IgD-negative memory B cell (primary cell): ENCODE measurements around the gene TRAP1. TPM values are rescaled to one million over a fixed set of nuclear protein-coding genes. Genes with fewer than 3 reads are reported as not detected.
A peak's percentile ranks its signal among the peaks of the same experiment; 100 is the strongest.
"Not testable (repeated sequence)": the region's sequence is repeated elsewhere in the genome, so short reads cannot be mapped to it uniquely, and the experiment has no call there.

Experiments
- H3K27ac Mint-ChIP-seq, 3 donors: one replicate each; pipeline ENCODE4 v1.8.0; 2020 to 2022; ENCODE audit warnings: mild to moderate bottlenecking in 3 of 3, mixed read lengths in 3 of 3, moderate library complexity in 1 of 3
- H3K27me3 Mint-ChIP-seq: one replicate; pipeline ENCODE4 v1.8.0; 2021; ENCODE audit warnings: mixed read lengths
- H3K36me3 Mint-ChIP-seq: one replicate; pipeline ENCODE4 v1.8.0; 2020; ENCODE audit warnings: mild to moderate bottlenecking, mixed read lengths
- H3K4me1 Mint-ChIP-seq, 3 donors: one replicate each; pipeline ENCODE4 v1.8.0; 2020 to 2022; ENCODE audit warnings: mixed read lengths in 3 of 3, mild to moderate bottlenecking in 1 of 3
- H3K4me3 Mint-ChIP-seq, 4 donors: one replicate each; pipeline ENCODE4 v1.8.0; 2020 to 2022; ENCODE audit warnings: mild to moderate bottlenecking in 4 of 4, mixed read lengths in 4 of 4, moderate library complexity in 3 of 4
- H3K9me3 Mint-ChIP-seq, 3 donors: one replicate each; pipeline ENCODE4 v1.8.0; 2020 to 2021; ENCODE audit warnings: mixed read lengths in 3 of 3, mild to moderate bottlenecking in 1 of 3
- polyA plus RNA-seq: library from polyadenylated mRNA; unstranded; fragments of 300-500 nt; fragmentation: Illumina TruSeq; gene quantifications from one replicate; pipeline ENCODE4 v1.2.3, GENCODE V29; 2021

TRAP1 gene
- polyA plus RNA-seq, 1 donor from 2014 or later, result 62.7 TPM

GRCh38 chr16:3730161-3731125, 13.1 kb upstream of the TRAP1 start:
- Mint-ChIP-seq H3K27ac (peak overlapping the region in 1 of 3 donors; percentile 93), H3K4me3 (no peak overlapping the region), H3K9me3 (no peaks in the 10 kb centered on the region), H3K4me1 (no peaks in the 10 kb centered on the region), H3K36me3 (peaks cover 8% of the 10 kb centered on the region), H3K27me3 (no peaks in the 10 kb centered on the region)

- H3K4me1 Mint-ChIP-seq, result no peaks in the 10 kb centered on the region
These were observed 12.1 kb upstream of the TRAP1 start for GRCh38 chr16:3729161-3730112.

GRCh38 chr16:3728424-3729160, 11.3 kb upstream of the TRAP1 start:
- Mint-ChIP-seq H3K4me1 (no peaks in the 10 kb centered on the region), H3K4me3 (no peak overlapping the region), H3K36me3 (peaks cover 5% of the 10 kb centered on the region), H3K27ac (peak overlapping the region in 2 of 3 donors; percentile 45 to 57), H3K9me3 (no peaks in the 10 kb centered on the region), H3K27me3 (no peaks in the 10 kb centered on the region)

More at GRCh38 chr16:3729161-3730112, 12.1 kb upstream of the TRAP1 start:
- Mint-ChIP-seq H3K27ac (peak overlapping the region; percentile 45 to 93 (median 71)), H3K36me3 (peaks cover 5% of the 10 kb centered on the region), H3K4me3 (no peak overlapping the region), H3K9me3 (no peaks in the 10 kb centered on the region), H3K27me3 (no peaks in the 10 kb centered on the region)

- Mint-ChIP-seq H3K9me3 (no peaks in the 10 kb centered on the region), H3K36me3 (peaks cover 5% of the 10 kb centered on the region), H3K27ac (peak overlapping the region in 2 of 3 donors; percentile 48 to 57), H3K4me1 (no peaks in the 10 kb centered on the region), H3K4me3 (no peak overlapping the region), H3K27me3 (no peaks in the 10 kb centered on the region)
These were observed 10.6 kb upstream of the TRAP1 start for GRCh38 chr16:3727806-3728381.

GRCh38 chr16:3726021-3726687, 8.8 kb upstream of the TRAP1 start:
- no peaks in the 10 kb centered on the region for H3K4me1 Mint-ChIP-seq
- peaks cover 5% of the 10 kb centered on the region for H3K36me3 Mint-ChIP-seq
- no peak overlapping the region for H3K4me3 Mint-ChIP-seq
- no peaks in the 10 kb centered on the region for H3K27me3 Mint-ChIP-seq
- H3K9me3 Mint-ChIP-seq, result no peaks in the 10 kb centered on the region
- no peak overlapping the region for H3K27ac Mint-ChIP-seq

- Mint-ChIP-seq H3K36me3 (peaks cover 5% of the 10 kb centered on the region), H3K27ac (peak overlapping the region in 2 of 3 donors; percentile 84 to 85), H3K4me1 (no peaks in the 10 kb centered on the region), H3K4me3 (peak overlapping the region in 2 of 4 donors; percentile 44 to 61), H3K9me3 (peaks cover 0 to 1% (median 0%) of the 10 kb centered on the region in 3 donors), H3K27me3 (no peaks in the 10 kb centered on the region)
These were observed 8.0 kb upstream of the TRAP1 start for GRCh38 chr16:3725276-3725675.

- H3K27ac Mint-ChIP-seq, result peak overlapping the region in 1 of 3 donors; percentile 65
- H3K27me3 Mint-ChIP-seq, result no peaks in the 10 kb centered on the region
- peak overlapping the region in 1 of 4 donors; percentile 68 for H3K4me3 Mint-ChIP-seq
These were observed 5.2 kb upstream of the TRAP1 start for GRCh38 chr16:3722508-3722907.

GRCh38 chr16:3720418-3720817, 3.1 kb upstream of the TRAP1 start:
- Mint-ChIP-seq H3K4me3 (peak overlapping the region in 1 of 4 donors; percentile 61), H3K9me3 (peaks cover 0 to 1% (median 0%) of the 10 kb centered on the region in 3 donors), H3K27ac (peak overlapping the region in 1 of 3 donors; percentile 71), H3K27me3 (no peaks in the 10 kb centered on the region), H3K4me1 (peaks cover 9 to 15% (median 10%) of the 10 kb centered on the region in 3 donors), H3K36me3 (no peaks in the 10 kb centered on the region)

More at GRCh38 chr16:3722508-3722907, 5.2 kb upstream of the TRAP1 start:
- peaks cover 0 to 1% (median 0%) of the 10 kb centered on the region in 3 donors for H3K9me3 Mint-ChIP-seq
- peaks cover 3 to 6% (median 4%) of the 10 kb centered on the region in 3 donors for H3K4me1 Mint-ChIP-seq
- H3K36me3 Mint-ChIP-seq, result peaks cover 2% of the 10 kb centered on the region

- H3K4me3 Mint-ChIP-seq, result peak overlapping the region in 3 of 4 donors; percentile 69 to 95 (median 92)
- peaks cover 16 to 20% (median 17%) of the 10 kb centered on the region in 3 donors for H3K4me1 Mint-ChIP-seq
- peaks cover 0 to 1% (median 0%) of the 10 kb centered on the region in 3 donors for H3K9me3 Mint-ChIP-seq
- H3K36me3 Mint-ChIP-seq, result no peaks in the 10 kb centered on the region
- H3K27ac Mint-ChIP-seq, result peak overlapping the region in 2 of 3 donors; percentile 82 to 94
- H3K27me3 Mint-ChIP-seq, result no peaks in the 10 kb centered on the region
These were observed 1.3 kb upstream of the TRAP1 start for GRCh38 chr16:3718628-3719027.

GRCh38 chr16:3718019-3718391, 681 bp upstream of the TRAP1 start:
- Mint-ChIP-seq H3K27me3 (no peaks in the 10 kb centered on the region), H3K4me1 (peaks cover 17 to 22% (median 20%) of the 10 kb centered on the region in 3 donors), H3K4me3 (peak overlapping the region; percentile 84 to 95 (median 92)), H3K9me3 (peaks cover 0 to 1% (median 0%) of the 10 kb centered on the region in 3 donors), H3K36me3 (no peaks in the 10 kb centered on the region), H3K27ac (peak overlapping the region; percentile 82 to 94 (median 93))

GRCh38 chr16:3716831-3717234, 491 bp downstream of the TRAP1 start:
- H3K27me3 Mint-ChIP-seq, result no peaks in the 10 kb centered on the region
- no peaks in the 10 kb centered on the region for H3K36me3 Mint-ChIP-seq
- H3K27ac Mint-ChIP-seq, result peak overlapping the region in 2 of 3 donors; percentile 87 to 88
- H3K9me3 Mint-ChIP-seq, result peaks cover 0 to 1% (median 0%) of the 10 kb centered on the region in 3 donors
- peaks cover 17 to 27% (median 20%) of the 10 kb centered on the region in 3 donors for H3K4me1 Mint-ChIP-seq
- peak overlapping the region; percentile 91 to 97 (median 94) for H3K4me3 Mint-ChIP-seq

GRCh38 chr16:3715430-3715829, 1.9 kb downstream of the TRAP1 start:
- peaks cover 0 to under 1% (median 0%) of the 10 kb centered on the region in 3 donors for H3K9me3 Mint-ChIP-seq
- H3K4me3 Mint-ChIP-seq, result peak overlapping the region in 3 of 4 donors; percentile 30 to 49 (median 40)
- peaks cover 17 to 27% (median 23%) of the 10 kb centered on the region in 3 donors for H3K4me1 Mint-ChIP-seq
- no peaks in the 10 kb centered on the region for H3K27me3 Mint-ChIP-seq
- no peaks in the 10 kb centered on the region for H3K36me3 Mint-ChIP-seq
- H3K27ac Mint-ChIP-seq, result peak overlapping the region in 1 of 3 donors; percentile 84

- Mint-ChIP-seq H3K27ac (peak overlapping the region in 2 of 3 donors; percentile 35 to 84), H3K4me1 (peaks cover 17 to 27% (median 23%) of the 10 kb centered on the region in 3 donors), H3K4me3 (peak overlapping the region in 1 of 4 donors; percentile 40)
- not testable (repeated sequence) for H3K27me3 Mint-ChIP-seq, H3K36me3 Mint-ChIP-seq, H3K9me3 Mint-ChIP-seq
These were observed 2.9 kb downstream of the TRAP1 start for GRCh38 chr16:3714378-3714777.
